ENCODE data around the gene CEP63. TPM values are rescaled to one million over a fixed set of nuclear protein-coding genes. Genes with fewer than 3 reads are reported as not detected.

Gene CEP63
- total and polyA plus RNA-seq, 2 of the 8 experiments (the other 6 are each of a cell fraction or from before 2014, with no cell fraction given), result 5.3 to 18.2 TPM

- TF ChIP-seq SIN3A (conservative IDR thresholded peaks at IDR 0.05 in 1 of 2, IDR thresholded peaks at IDR 0.05 in 1 of 2; ENCODE audit: low read depth in 1 of 2, low read length in 2 of 2) (no peak), MAFK (IDR thresholded peaks at IDR 0.05; ENCODE audit: low read depth, low read length) (no peak), RFX5 (IDR thresholded peaks at IDR 0.05; ENCODE audit: borderline replicate concordance, low read depth, low read length) (no peak), SRF (IDR thresholded peaks at IDR 0.05; ENCODE audit: low read depth, low read length) (no peak), CHD1 (IDR thresholded peaks at IDR 0.05; ENCODE audit: low read depth, low read length) (no peak)
Measured at GRCh38 chr3:134614955-134615354, 129.1 kb downstream of the CEP63 start (continued).

Measured in H1 (cell line).